Stimulated activated CD4-positive, alpha-beta T cell treated with anti-CD3 and anti-CD28 coated beads, Interleukin-15, amount 100 ng/mL, for 48 hours (primary cell): Measurements from ENCODE around the gene PLXND1.

Experiments
- DNase-seq, 2 donors: peaks; one replicate each; pipeline ENCODE4 v3.0.0-alpha.2; 2020; ENCODE audit warnings: low read depth in 2 of 2

Gene PLXND1

GRCh38 chr3:129564981-129565644 lies 41.4 kb downstream of the PLXND1 start:
- no peak for DNase-seq

DNA sequence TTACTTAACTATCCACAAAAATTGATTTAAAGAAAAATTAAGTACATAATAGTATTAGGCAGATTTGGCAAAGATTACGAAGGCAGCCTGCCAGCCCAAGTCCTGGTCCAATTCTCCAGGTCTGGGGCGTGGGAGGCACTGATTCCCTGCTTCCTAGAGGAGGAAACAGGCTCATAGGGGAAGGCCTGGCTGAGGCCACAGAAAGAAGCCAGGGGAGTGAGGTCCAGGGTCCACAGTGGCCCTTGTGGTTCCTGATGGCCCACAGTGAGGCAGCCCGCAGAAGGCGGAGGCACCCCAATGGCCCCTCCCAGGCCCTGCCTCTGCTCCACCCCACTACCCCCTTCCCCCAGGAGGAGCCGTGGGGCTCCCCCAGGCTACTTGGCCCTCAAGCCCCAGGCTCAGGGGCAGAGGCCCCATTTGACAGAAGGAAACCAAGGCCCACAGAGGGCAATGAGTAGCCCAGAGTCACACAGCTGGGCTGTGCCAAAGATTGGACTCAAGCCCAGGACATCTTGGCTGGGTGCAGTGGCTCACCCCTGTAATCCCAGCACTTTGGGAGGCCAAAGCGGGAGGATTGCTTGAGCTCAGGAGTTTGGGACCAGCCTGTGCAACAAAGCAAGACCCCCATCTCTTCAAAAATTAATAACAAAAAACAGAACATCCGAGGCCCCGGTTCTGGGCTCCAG lies 42.5 kb downstream of the PLXND1 start:
- DNase-seq = no peak

- DNase-seq = no peak
Observed at GRCh38 chr3:129563332-129563731, 43.1 kb downstream of the PLXND1 start.

DNA sequence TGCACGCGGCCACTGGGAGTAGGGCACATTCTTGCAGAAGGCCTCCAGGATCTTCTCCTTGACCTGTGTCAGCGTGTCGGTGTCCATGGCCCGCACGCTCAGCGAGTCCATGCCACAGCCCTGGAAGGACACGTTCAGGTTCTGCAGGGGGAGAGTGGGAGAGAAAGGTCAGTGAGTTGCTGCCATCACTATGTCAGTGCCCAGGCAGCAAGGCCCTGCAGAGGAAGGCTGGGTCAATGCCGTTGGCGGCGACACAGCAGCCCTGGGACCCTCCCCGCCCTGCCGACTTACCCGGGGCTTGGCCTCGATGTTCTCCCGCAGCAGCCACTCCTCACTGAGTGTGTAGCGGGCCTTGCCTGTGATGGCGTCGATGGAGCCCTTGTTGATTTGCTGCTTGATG lies 43.7 kb downstream of the PLXND1 start:
- no peak for DNase-seq

DNA sequence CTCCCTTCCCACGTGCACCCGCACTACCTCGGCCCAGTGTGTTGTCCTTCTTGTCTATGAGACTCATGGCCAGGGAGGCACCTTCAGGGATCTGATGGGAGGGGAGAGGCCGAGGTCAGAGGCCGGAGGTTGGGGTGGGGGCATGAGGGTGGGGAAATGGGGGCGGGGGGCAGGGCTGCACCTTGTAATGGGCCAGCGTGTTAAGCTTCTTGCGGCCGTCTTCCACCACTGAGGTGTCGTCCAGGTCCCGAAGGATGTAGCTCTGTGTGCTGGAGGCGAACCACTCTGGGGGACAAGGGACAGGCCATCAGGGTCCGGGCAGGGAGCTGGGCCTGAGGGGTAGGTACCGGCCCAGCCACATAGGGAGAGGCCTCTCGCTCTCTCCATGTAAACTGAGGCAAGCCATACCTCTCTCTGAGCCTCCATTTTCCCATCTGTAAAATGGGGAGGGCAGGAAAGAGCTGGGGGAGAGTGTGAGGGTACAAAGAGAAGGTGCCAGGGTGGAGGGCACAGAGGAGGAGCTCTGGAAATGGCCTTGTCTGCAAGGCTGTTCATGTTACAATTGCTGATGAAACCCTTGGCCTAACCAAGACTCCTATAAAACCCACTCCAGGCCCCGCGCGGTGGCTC lies 44.7 kb downstream of the PLXND1 start:
- DNase-seq = no peak

- DNase-seq = no peak
Observed at GRCh38 chr3:129560911-129561594, 45.4 kb downstream of the PLXND1 start.

DNA sequence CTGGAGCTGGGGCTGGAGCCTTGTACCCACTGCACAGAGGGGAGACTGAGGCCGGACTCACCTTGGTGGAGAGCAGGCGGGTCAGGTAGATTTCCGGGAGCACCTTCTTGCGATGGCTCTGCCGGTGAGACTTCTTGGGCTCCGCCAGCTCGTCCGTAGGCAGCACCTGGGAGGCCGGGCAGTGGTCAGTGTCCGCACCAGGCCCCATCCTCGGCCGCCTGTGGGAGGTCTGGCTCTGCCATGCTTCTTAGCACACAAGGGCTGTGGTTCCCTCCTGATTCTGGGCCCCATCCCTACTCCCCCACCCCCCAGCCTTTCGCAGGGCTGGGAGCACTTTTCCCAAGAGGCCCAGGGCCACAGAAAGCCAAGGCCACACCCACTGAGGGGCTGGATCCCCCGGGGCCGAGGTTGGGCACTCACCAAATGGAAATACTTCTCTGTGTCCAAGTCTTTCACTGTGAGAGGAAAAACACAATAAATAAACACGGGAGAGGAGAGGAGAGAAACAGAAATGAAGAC lies 46.1 kb downstream of the PLXND1 start:
- DNase-seq = no peak

DNA sequence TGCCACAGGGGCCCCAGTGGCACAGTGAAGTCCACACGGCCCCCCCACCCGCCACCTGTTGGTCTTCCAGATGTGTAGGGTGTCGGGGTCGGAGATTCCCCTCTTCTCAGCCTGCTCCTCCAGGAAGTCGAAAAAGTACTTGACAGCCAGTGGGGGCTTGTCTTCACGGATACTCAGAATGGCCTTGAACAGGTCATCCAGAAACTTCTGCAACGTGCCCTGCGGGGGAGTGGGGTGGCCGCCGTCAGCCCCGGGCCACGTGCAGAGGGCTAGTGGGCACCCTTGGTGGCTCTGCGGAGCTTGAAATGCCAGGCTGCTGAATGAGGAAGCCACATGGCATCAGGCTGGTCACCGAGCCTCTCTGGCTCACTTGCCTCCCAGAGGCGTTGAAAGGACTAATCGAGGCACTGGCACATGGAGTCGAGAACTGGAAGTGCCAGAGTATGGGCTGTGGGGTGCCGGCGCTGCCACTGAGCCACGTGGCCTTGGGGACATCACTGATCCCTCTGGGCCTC lies 46.9 kb downstream of the PLXND1 start:
- DNase-seq = no peak

GRCh38 chr3:129558772-129559564 lies 47.5 kb downstream of the PLXND1 start:
- DNase-seq = no peak

GRCh38 chr3:129558081-129558771 lies 48.2 kb downstream of the PLXND1 start:
- no peak for DNase-seq

- DNase-seq = no peak
Observed at GRCh38 chr3:129557548-129557894, 49.0 kb downstream of the PLXND1 start.

DNA sequence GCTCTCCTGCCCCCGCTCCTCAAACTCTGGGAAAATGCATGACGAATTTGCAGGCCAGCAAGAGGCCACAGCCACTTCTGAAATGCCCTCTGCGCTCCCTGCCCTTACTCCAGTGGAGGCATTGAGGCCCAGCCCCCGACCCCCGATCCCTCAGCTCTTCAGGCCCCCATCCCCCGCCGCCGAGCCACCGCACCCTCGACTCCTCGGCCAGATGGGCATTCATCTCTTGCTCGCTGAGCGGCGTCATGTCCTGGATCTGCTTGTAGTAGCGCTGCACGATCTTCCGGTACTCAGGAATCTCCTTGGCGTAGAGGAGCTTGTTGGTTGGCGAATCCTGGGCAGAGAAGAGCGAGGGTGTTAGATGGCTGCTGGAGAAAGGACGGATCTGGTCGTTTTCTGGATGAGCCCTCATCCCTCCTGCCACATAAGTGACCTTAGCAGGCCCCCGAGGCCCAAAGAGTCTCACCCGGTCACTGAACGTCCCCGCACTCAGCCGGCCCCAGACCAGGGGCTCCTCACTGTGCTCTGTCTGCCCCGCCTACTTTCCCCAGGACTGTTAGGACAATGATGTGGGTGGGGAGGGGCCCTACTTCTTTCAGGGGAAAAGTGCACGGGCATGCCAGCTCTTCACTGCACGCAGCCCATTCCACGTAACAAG lies 49.5 kb downstream of the PLXND1 start:
- no peak for DNase-seq

DNA sequence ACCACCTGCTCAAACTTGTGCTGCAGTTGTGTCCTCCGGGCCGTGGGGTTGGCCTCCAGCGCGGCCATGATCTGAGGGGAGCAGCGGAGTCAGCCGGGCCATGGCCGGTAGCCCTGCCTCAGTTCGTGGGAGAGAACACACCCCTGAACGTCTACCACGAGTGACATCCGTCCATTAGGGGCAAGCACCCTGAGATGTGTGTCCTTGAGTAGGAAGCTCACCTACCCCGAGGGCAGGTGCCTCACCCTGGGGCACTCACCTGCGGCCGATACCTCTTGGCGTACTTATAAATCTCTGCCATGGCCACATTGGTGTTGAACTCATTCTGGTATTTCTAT lies 50.1 kb downstream of the PLXND1 start:
- no peak for DNase-seq

DNA sequence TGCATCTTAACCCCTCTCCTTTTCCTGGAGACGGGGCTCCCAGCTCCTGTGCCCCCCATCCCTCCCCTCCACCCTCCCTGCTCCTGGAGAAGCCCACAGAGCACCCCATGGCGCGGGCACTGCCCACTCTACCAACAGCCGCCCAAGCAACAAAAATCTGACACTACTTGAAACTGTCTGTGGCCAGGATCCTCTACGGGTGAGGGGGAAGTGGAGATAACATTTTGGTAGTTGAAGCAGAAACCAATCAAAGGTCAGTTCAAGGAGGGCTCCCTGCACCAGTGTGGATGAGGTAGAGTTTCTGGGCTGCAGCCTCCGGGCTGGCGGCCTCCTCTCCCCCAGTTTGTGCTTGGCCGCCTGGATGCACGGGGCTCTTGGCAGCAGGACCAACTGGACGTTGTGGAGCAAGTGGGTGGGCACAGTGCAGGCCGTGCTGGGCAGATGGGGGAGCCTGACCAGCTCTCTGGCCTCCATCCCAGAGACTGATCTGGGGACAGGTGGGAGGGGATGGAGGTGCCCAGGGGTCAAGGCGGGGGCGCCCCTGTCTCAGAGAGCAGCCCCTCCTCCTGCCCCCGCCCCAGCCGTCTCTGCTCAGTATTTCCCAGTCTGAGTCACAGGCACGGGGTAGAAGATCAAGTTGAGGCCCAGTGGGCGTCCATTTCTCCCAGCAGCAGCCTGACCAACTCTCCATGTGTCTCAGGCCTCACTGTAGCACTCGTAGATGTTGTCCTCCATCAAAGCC lies 50.7 kb downstream of the PLXND1 start:
- no peak for DNase-seq

DNA sequence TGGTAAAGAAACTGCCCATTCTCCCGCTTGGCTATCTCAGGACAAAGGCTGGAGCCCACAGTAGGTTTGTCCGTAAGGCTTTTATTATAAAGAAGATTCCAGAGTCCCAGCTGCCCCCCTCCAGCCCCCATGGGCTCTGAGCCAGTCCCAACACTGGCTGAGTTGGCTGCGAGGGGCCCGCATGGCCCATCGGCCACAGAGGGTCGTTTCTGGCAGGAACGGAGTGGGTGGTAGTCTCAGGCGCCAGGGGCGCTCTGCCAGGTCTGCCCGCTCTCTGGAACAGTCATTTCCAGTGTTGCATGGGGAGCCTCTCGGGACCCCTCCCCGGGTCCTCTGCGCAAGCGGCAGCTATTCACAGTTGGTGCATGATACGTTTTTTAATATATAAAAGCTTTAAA lies 51.3 kb downstream of the PLXND1 start:
- DNase-seq = no peak

DNA sequence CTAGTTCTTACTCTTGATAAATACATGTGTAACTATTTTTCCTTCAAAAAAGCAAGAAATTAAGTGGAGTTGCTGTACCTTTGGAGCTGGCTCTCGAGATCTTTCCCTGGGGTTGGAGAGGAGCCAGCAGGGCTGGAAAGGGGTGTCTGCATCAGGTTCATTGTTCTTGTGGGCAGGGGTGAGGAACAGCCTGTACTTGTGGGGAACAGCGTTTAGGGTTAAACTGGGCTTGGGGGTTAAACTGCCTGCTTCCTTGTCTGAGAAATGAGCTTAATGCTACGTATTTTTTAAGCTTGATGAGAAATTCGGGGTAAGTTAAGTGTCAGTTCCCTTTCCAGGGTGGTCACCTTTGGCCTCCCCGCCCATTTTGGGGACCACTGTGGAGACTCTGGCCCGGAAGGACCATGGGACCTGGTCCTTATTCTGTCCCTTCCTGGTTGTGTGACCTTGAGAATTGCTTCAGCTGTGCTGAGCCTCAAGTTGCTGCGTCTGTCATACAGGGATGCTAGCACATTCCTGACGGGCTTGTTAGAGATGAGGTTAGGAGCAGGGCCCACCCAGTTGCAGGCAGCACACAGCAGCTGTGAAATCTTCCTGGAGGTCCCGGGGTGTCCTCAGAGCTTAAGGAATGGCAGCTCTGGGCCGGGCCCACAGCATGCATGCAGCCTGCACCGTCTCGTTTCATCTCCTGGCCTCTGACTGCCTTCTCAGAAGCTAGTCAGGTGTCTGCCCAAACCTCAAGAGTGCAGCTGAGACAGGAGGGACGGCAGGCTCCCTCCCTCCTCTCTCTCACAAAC lies 51.9 kb downstream of the PLXND1 start:
- DNase-seq = no peak

DNA sequence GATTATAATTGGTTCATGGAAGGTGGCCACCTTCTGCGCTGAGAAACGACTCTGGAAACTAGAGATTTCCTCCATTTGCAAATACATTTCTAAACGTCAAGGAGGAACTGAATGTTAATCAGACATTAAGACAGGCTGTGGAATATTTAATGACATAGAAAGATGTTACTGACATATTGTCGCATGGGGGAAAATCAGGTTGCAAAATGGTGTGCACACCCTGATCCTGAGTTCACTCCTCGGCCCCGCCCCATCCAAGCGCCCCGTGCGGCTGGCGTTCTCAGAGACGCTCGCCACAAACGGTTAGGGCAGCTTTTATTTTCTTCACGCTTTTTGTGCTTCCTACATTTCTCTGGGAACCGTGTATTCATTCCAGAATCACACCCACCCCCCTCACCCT lies 52.8 kb downstream of the PLXND1 start:
- no peak for DNase-seq

DNA sequence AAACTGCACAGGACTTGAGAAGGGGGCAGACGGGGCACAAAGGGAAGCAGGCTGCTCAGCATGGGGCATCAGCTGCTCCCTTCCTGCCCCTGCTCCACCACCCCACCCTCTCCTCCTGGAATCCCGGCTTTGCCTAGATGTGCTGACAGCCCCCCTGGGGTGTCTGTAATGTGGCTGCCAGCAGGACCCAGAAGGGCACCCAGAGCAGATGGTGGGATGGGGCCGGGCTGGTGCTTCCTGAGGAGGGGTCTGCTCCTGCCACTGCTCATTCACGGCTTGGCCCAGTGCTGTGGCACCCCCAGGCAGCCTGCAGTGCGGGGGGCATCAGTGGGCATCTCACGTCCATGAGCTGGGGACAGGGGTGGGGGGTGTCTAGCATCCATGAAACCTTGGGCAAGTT lies 53.3 kb downstream of the PLXND1 start:
- no peak for DNase-seq
